ENCODE data around the gene CBLB.

GRCh38 chr3:105853801-105854432, 14.9 kb downstream of the CBLB start:
- TF ChIP-seq POLR2A (IDR thresholded peaks at IDR 0.05), result no peak
- TF ChIP-seq CTCF (IDR thresholded peaks at IDR 0.05), result no peak

All from ovary (tissue), 3 donors.